Activated T-helper 1 cell treated with Interleukin-2 at 50 U/mL for 16 hours (primary cell): ENCODE results near the gene PLPPR1.

Source experiments
- DNase-seq: peaks from one replicate; pipeline ENCODE4 v3.0.0-alpha.2; 2020; ENCODE audit warnings: low read depth

The PLPPR1 gene

GRCh38 chr9:101047848-101048397 is 19.4 kb downstream of the PLPPR1 start:
- no peak for DNase-seq

- DNase-seq: no peak
These were observed 22.1 kb downstream of the PLPPR1 start for GRCh38 chr9:101050650-101051049.

GRCh38 chr9:101054657-101055056 is 26.1 kb downstream of the PLPPR1 start:
- no peak for DNase-seq

- DNase-seq: no peak
These were observed 27.0 kb downstream of the PLPPR1 start for GRCh38 chr9:101055516-101055915.

GRCh38 chr9:101062686-101063085 is 34.2 kb downstream of the PLPPR1 start:
- DNase-seq: no peak

- no peak for DNase-seq
These were observed 34.7 kb downstream of the PLPPR1 start for GRCh38 chr9:101063192-101063591.

GRCh38 chr9:101064206-101064605 is 35.7 kb downstream of the PLPPR1 start:
- no peak for DNase-seq

- DNase-seq: no peak
These were observed 37.4 kb downstream of the PLPPR1 start for GRCh38 chr9:101065930-101066329.

- no peak for DNase-seq
These were observed 40.2 kb downstream of the PLPPR1 start for GRCh38 chr9:101068696-101069095.

GRCh38 chr9:101072259-101072658 is 43.7 kb downstream of the PLPPR1 start:
- no peak for DNase-seq

- no peak for DNase-seq
These were observed 44.6 kb downstream of the PLPPR1 start for GRCh38 chr9:101073122-101073521.

GRCh38 chr9:101081641-101082040 is 53.1 kb downstream of the PLPPR1 start:
- DNase-seq: no peak

GRCh38 chr9:101083448-101084202 is 55.1 kb downstream of the PLPPR1 start:
- DNase-seq: no peak

GRCh38 chr9:101087426-101087825 is 58.9 kb downstream of the PLPPR1 start:
- DNase-seq: no peak

- no peak for DNase-seq
These were observed 64.4 kb downstream of the PLPPR1 start for GRCh38 chr9:101092922-101093321.

- DNase-seq: no peak
These were observed 65.1 kb downstream of the PLPPR1 start for GRCh38 chr9:101093620-101094019.

GRCh38 chr9:101094686-101095085 is 66.2 kb downstream of the PLPPR1 start:
- DNase-seq: no peak

GRCh38 chr9:101097210-101097609 is 68.7 kb downstream of the PLPPR1 start:
- DNase-seq: no peak

GRCh38 chr9:101098392-101098791 is 69.9 kb downstream of the PLPPR1 start:
- DNase-seq: no peak

- no peak for DNase-seq
These were observed 85.8 kb downstream of the PLPPR1 start for GRCh38 chr9:101114317-101114716.

- no peak for DNase-seq
These were observed 86.6 kb downstream of the PLPPR1 start for GRCh38 chr9:101115102-101115501.

GRCh38 chr9:101117161-101117560 is 88.6 kb downstream of the PLPPR1 start:
- no peak for DNase-seq

- DNase-seq: no peak
These were observed 90.8 kb downstream of the PLPPR1 start for GRCh38 chr9:101119206-101119819.
